Measurements from ENCODE around the gene RPL7A. TPM values are rescaled to one million over a fixed set of nuclear protein-coding genes. Genes with fewer than 3 reads are reported as not detected.

Gene RPL7A
- total RNA-seq, 1 experiment from 2014 or later = 1,156 TPM

- POLR2A ChIA-PET (ENCODE audit: unreplicated experiment) = interaction anchor here (0.7 kb wide), 1 partner anchor 17 kb away, joined by 4 read pairs; no protein-coding TSS in a partner anchor
- Histone ChIP-seq H3K36me3 (ENCODE audit: low read depth, low read length) (peaks cover 41% of the 10 kb centered on the region), H3K79me2 (ENCODE audit: low read length) (peaks cover 50% of the 10 kb centered on the region), H2AFZ (ENCODE audit: low read length) (no peak overlapping the region), H3K27ac (ENCODE audit: low read length) (no peak overlapping the region), H3K4me3 (ENCODE audit: low read length) (no peak overlapping the region), H3F3A (ENCODE audit: low read length, unreplicated experiment) (peaks cover 13% of the 10 kb centered on the region), H3K4me2 (ENCODE audit: low read length) (no peak overlapping the region), H3K9me2 (replicated peaks; ENCODE audit: low read length) (no peaks in the 10 kb centered on the region), H3K9ac (ENCODE audit: low read length) (no peak overlapping the region), H3K9me3 (ENCODE audit: low read length) (no peaks in the 10 kb centered on the region), H4K20me1 (ENCODE audit: low read length) (peaks cover 24% of the 10 kb centered on the region), H3K4me1 (ENCODE audit: insufficient read depth, low read length) (peaks cover 11% of the 10 kb centered on the region), H3K27me3 (ENCODE audit: low read length) (no peaks in the 10 kb centered on the region)
- TF ChIP-seq EZH2phosphoT487 (IDR thresholded peaks at IDR 0.05; ENCODE audit: borderline replicate concordance, low read length) (no peak), EZH2 (IDR thresholded peaks at IDR 0.05; ENCODE audit: low read length, unreplicated experiment) (no peak), CTCF (conservative IDR thresholded peaks at IDR 0.05; ENCODE audit: low read depth, low read length) (no peak)
- DNase-seq = peak; percentile 27
- CTCF ChIA-PET = no interaction called here
- BruUV-seq (replicated peaks) = no TSS peak
- no peak for ATAC-seq
- intact Hi-C loops (cut with micrococcal nuclease) = no loop called here
These were observed 3.5 kb downstream of the RPL7A start for GRCh38 chr9:133351526-133351907.

GRCh38 chr9:133351908-133352634 lies 4.1 kb downstream of the RPL7A start:
- H3K9me2 ChIP-seq (replicated peaks; ENCODE audit: low read length) = no peaks in the 10 kb centered on the region
- peak; percentile 63 for TF ChIP-seq CTCF (conservative IDR thresholded peaks at IDR 0.05; ENCODE audit: low read depth, low read length)
- TF ChIP-seq EZH2 (IDR thresholded peaks at IDR 0.05; ENCODE audit: low read length, unreplicated experiment) = no peak
- TF ChIP-seq EZH2phosphoT487 (IDR thresholded peaks at IDR 0.05; ENCODE audit: borderline replicate concordance, low read length) = no peak
- H3K36me3 ChIP-seq (ENCODE audit: low read depth, low read length) = peaks cover 41% of the 10 kb centered on the region
- H3K4me2 ChIP-seq (ENCODE audit: low read length) = no peak overlapping the region
- no peak overlapping the region for H2AFZ ChIP-seq (ENCODE audit: low read length)
- peaks cover 13% of the 10 kb centered on the region for H3F3A ChIP-seq (ENCODE audit: low read length, unreplicated experiment)
- POLR2A ChIA-PET (ENCODE audit: unreplicated experiment) = no interaction called here
- peak; percentile 10; the same call in 1 of the 2 replicates for ATAC-seq
- no peak overlapping the region for H3K27ac ChIP-seq (ENCODE audit: low read length)
- BruUV-seq (replicated peaks) = no TSS peak
- peak; percentile 54 for DNase-seq
- no peak overlapping the region for H3K9ac ChIP-seq (ENCODE audit: low read length)
- peaks cover 24% of the 10 kb centered on the region for H4K20me1 ChIP-seq (ENCODE audit: low read length)
- H3K4me3 ChIP-seq (ENCODE audit: low read length) = no peak overlapping the region
- H3K27me3 ChIP-seq (ENCODE audit: low read length) = no peaks in the 10 kb centered on the region
- H3K4me1 ChIP-seq (ENCODE audit: insufficient read depth, low read length) = peaks cover 9% of the 10 kb centered on the region
- H3K9me3 ChIP-seq (ENCODE audit: low read length) = no peaks in the 10 kb centered on the region
- CTCF ChIA-PET = no interaction called here
- H3K79me2 ChIP-seq (ENCODE audit: low read length) = peaks cover 50% of the 10 kb centered on the region
- intact Hi-C loops (cut with micrococcal nuclease) = no loop called here

GRCh38 chr9:133352635-133353340 lies 4.8 kb downstream of the RPL7A start:
- Histone ChIP-seq H3K4me1 (ENCODE audit: insufficient read depth, low read length) (peaks cover 16% of the 10 kb centered on the region), H3K9me2 (replicated peaks; ENCODE audit: low read length) (no peaks in the 10 kb centered on the region), H3K9ac (ENCODE audit: low read length) (no peak overlapping the region), H3K4me2 (ENCODE audit: low read length) (no peak overlapping the region), H3K79me2 (ENCODE audit: low read length) (peaks cover 52% of the 10 kb centered on the region), H3K36me3 (ENCODE audit: low read depth, low read length) (peaks cover 41% of the 10 kb centered on the region), H3F3A (ENCODE audit: low read length, unreplicated experiment) (peaks cover 13% of the 10 kb centered on the region), H4K20me1 (ENCODE audit: low read length) (peaks cover 24% of the 10 kb centered on the region), H2AFZ (ENCODE audit: low read length) (no peak overlapping the region), H3K4me3 (ENCODE audit: low read length) (no peak overlapping the region), H3K27me3 (ENCODE audit: low read length) (no peaks in the 10 kb centered on the region), H3K27ac (ENCODE audit: low read length) (no peak overlapping the region), H3K9me3 (ENCODE audit: low read length) (no peaks in the 10 kb centered on the region)
- BruUV-seq (replicated peaks) = no TSS peak
- intact Hi-C loops (cut with micrococcal nuclease) = no loop called here
- ATAC-seq (no peak), DNase-seq (no peak)
- ChIA-PET POLR2A (ENCODE audit: unreplicated experiment) (no interaction called here), CTCF (no interaction called here)
- TF ChIP-seq EZH2 (IDR thresholded peaks at IDR 0.05; ENCODE audit: low read length, unreplicated experiment) = no peak
- TF ChIP-seq EZH2phosphoT487 (IDR thresholded peaks at IDR 0.05; ENCODE audit: borderline replicate concordance, low read length) = no peak
- no peak for TF ChIP-seq CTCF (conservative IDR thresholded peaks at IDR 0.05; ENCODE audit: low read depth, low read length)
